Karpas-422 (cell line): ENCODE data around the gene MEIS2. TPM values are rescaled to one million over a fixed set of nuclear protein-coding genes. Genes with fewer than 3 reads are reported as not detected.

Experiments
- DNase-seq: peaks from one replicate; pipeline ENCODE4 v3.0.0-alpha.2; 2015
- H2AFZ ChIP-seq: fragments of 200-600 bp; sonication (generic); 2 replicates; pipeline ENCODE4 v1.6.1; 2014; ENCODE audit warnings: antibody characterized with exemption, low read length, mixed read lengths
- H3K27ac ChIP-seq: fragments of 200-600 bp; sonication (generic); 2 replicates; pipeline ENCODE4 v1.5.1; 2014; ENCODE audit warnings: mild to moderate bottlenecking, low read length, moderate library complexity
- H3K27me3 ChIP-seq: fragments of 200-600 bp; sonication (generic); 2 replicates; pipeline ENCODE4 v1.6.1; 2014; ENCODE audit warnings: low read length, mixed read lengths
- H3K36me3 ChIP-seq: fragments of 200-600 bp; sonication (generic); 2 replicates; pipeline ENCODE4 v1.6.1; 2014; ENCODE audit warnings: low read length, mixed read lengths; ENCODE audit not compliant: insufficient read depth
- H3K4me1 ChIP-seq: fragments of 200-600 bp; sonication (generic); 2 replicates; pipeline ENCODE4 v1.6.1; 2014; ENCODE audit warnings: mild to moderate bottlenecking, low read length, mixed read lengths
- H3K4me2 ChIP-seq: fragments of 200-600 bp; sonication (generic); 2 replicates; pipeline ENCODE4 v1.6.1; 2014; ENCODE audit warnings: low read length, low read depth, mild to moderate bottlenecking; ENCODE audit not compliant: poor library complexity, severe bottlenecking
- H3K4me3 ChIP-seq: fragments of 200-600 bp; sonication (generic); 2 replicates; pipeline ENCODE4 v1.5.1; 2014; ENCODE audit warnings: mild to moderate bottlenecking, antibody characterized with exemption, low read length, mixed read lengths
- H3K79me2 ChIP-seq: fragments of 200-600 bp; sonication (generic); 2 replicates; pipeline ENCODE4 v1.6.1; 2014; ENCODE audit warnings: mild to moderate bottlenecking, low read length, mixed read lengths
- H3K9ac ChIP-seq: fragments of 200-600 bp; sonication (generic); 2 replicates; pipeline ENCODE4 v1.6.0; 2014; ENCODE audit warnings: low read length
- H3K9me2 ChIP-seq: fragments of 200-600 bp; sonication (generic), shearing (Covaris generic); replicated peaks from 2 replicates; pipeline ENCODE4 v1.6.0; 2014; ENCODE audit warnings: mild to moderate bottlenecking, low read length, moderate library complexity; ENCODE audit not compliant: insufficient read depth
- H3K9me3 ChIP-seq: fragments of 300-700, 200-600 bp; sonication (generic); 2 replicates; pipeline ENCODE4 v1.6.1; 2014; ENCODE audit warnings: low read length, mixed read lengths
- H4K20me1 ChIP-seq: fragments of 200-600 bp; sonication (generic); 2 replicates; pipeline ENCODE4 v1.6.1; 2014; ENCODE audit warnings: mild to moderate bottlenecking, antibody characterized with exemption, low read length, low read depth; ENCODE audit not compliant: insufficient read depth
- total RNA-seq: library from RNA; depleted of rRNA; stranded (reverse); fragments of >200 nt; shearing (Covaris generic); gene quantifications from 2 replicates; pipeline ENCODE4 v1.2.3, GENCODE V29; 2014; ENCODE audit warnings: low replicate concordance

MEIS2 gene
- total RNA-seq, 1 experiment from 2014 or later = 68.2 TPM

- H3K36me3 ChIP-seq = peaks cover 25% of the 10 kb centered on the region
- no peaks in the 10 kb centered on the region for H3K9me3 ChIP-seq
- H3K4me1 ChIP-seq = peaks cover 38% of the 10 kb centered on the region
- no peak overlapping the region for H3K9ac ChIP-seq
- H3K4me2 ChIP-seq = no peak overlapping the region
- H2AFZ ChIP-seq = no peak overlapping the region
- no peak for DNase-seq
- no peak overlapping the region for H3K4me3 ChIP-seq
- peaks cover 81% of the 10 kb centered on the region for H3K79me2 ChIP-seq
- no peak overlapping the region for H3K27ac ChIP-seq
- H3K27me3 ChIP-seq = no peaks in the 10 kb centered on the region
- no peaks in the 10 kb centered on the region for H4K20me1 ChIP-seq
- no peaks in the 10 kb centered on the region for H3K9me2 ChIP-seq
These were observed 55.3 kb downstream of the MEIS2 start for GRCh38 chr15:37044915-37045648.

- Histone ChIP-seq H3K36me3 (peaks cover 31% of the 10 kb centered on the region), H3K4me3 (no peak overlapping the region), H3K9me3 (no peaks in the 10 kb centered on the region), H2AFZ (no peak overlapping the region), H3K4me2 (peak overlapping the region; percentile 18), H3K79me2 (peaks cover 85% of the 10 kb centered on the region), H4K20me1 (no peaks in the 10 kb centered on the region), H3K9me2 (no peaks in the 10 kb centered on the region), H3K27me3 (no peaks in the 10 kb centered on the region), H3K4me1 (peaks cover 66% of the 10 kb centered on the region), H3K27ac (peak overlapping the region; percentile 46), H3K9ac (0 out of 2 replicates have a peak overlapping the region, but pooled peaks have one; percentile 3)
- no peak for DNase-seq
These were observed 58.5 kb downstream of the MEIS2 start for GRCh38 chr15:37041836-37042235.

GRCh38 chr15:37041042-37041441 is 59.3 kb downstream of the MEIS2 start:
- DNase-seq = no peak
- H3K27ac ChIP-seq = peak overlapping the region; percentile 46
- H3K4me2 ChIP-seq = peak overlapping the region; percentile 18
- H3K9me3 ChIP-seq = no peaks in the 10 kb centered on the region
- H3K9ac ChIP-seq = 0 out of 2 replicates have a peak overlapping the region, but pooled peaks have one; percentile 3
- H3K9me2 ChIP-seq = no peaks in the 10 kb centered on the region
- no peaks in the 10 kb centered on the region for H4K20me1 ChIP-seq
- peaks cover 87% of the 10 kb centered on the region for H3K79me2 ChIP-seq
- peaks cover 25% of the 10 kb centered on the region for H3K36me3 ChIP-seq
- H3K4me1 ChIP-seq = peaks cover 74% of the 10 kb centered on the region
- no peak overlapping the region for H2AFZ ChIP-seq
- H3K27me3 ChIP-seq = no peaks in the 10 kb centered on the region
- no peak overlapping the region for H3K4me3 ChIP-seq

GRCh38 chr15:37040072-37040742 is 60.1 kb downstream of the MEIS2 start:
- Histone ChIP-seq H3K4me2 (peak overlapping the region; percentile 50), H3K4me1 (peaks cover 82% of the 10 kb centered on the region), H3K27ac (peak overlapping the region; percentile 46), H3K27me3 (no peaks in the 10 kb centered on the region), H3K9me3 (no peaks in the 10 kb centered on the region), H3K79me2 (peaks cover 88% of the 10 kb centered on the region), H2AFZ (no peak overlapping the region), H3K4me3 (no peak overlapping the region), H4K20me1 (no peaks in the 10 kb centered on the region), H3K9ac (no peak overlapping the region), H3K36me3 (peaks cover 24% of the 10 kb centered on the region), H3K9me2 (no peaks in the 10 kb centered on the region)
- no peak for DNase-seq

GRCh38 chr15:37038716-37039106 is 61.6 kb downstream of the MEIS2 start:
- Histone ChIP-seq H3K9me3 (no peaks in the 10 kb centered on the region), H3K4me1 (peaks cover 97% of the 10 kb centered on the region), H3K4me2 (peak overlapping the region; percentile 50)

GRCh38 chr15:37037850-37038715 is 62.3 kb downstream of the MEIS2 start:
- Histone ChIP-seq H3K36me3 (peaks cover 11% of the 10 kb centered on the region), H4K20me1 (no peaks in the 10 kb centered on the region), H3K9me3 (no peaks in the 10 kb centered on the region), H3K27ac (peak overlapping the region; percentile 70), H3K4me1 (peaks cover 100% of the 10 kb centered on the region), H3K4me2 (peak overlapping the region; percentile 50), H3K9me2 (no peaks in the 10 kb centered on the region), H3K4me3 (peak overlapping the region; percentile 22; the same call in 1 of the 2 replicates), H2AFZ (no peak overlapping the region), H3K79me2 (peaks cover 95% of the 10 kb centered on the region), H3K27me3 (no peaks in the 10 kb centered on the region), H3K9ac (peak overlapping the region; percentile 41)
- no peak for DNase-seq

More at GRCh38 chr15:37038716-37039106, 61.6 kb downstream of the MEIS2 start:
- H4K20me1 ChIP-seq = no peaks in the 10 kb centered on the region
- H3K27ac ChIP-seq = peak overlapping the region; percentile 70
- peaks cover 89% of the 10 kb centered on the region for H3K79me2 ChIP-seq
- H3K9ac ChIP-seq = peak overlapping the region; percentile 29
- no peak overlapping the region; the same call in 1 of the 2 replicates for H3K4me3 ChIP-seq
- DNase-seq = no peak
- no peaks in the 10 kb centered on the region for H3K9me2 ChIP-seq
- H2AFZ ChIP-seq = no peak overlapping the region
- peaks cover 9% of the 10 kb centered on the region; the same call in 1 of the 2 replicates for H3K36me3 ChIP-seq
- no peaks in the 10 kb centered on the region for H3K27me3 ChIP-seq

- Histone ChIP-seq H2AFZ (no peak overlapping the region), H3K9me3 (no peaks in the 10 kb centered on the region), H3K27me3 (no peaks in the 10 kb centered on the region), H3K79me2 (peaks cover 96% of the 10 kb centered on the region), H3K27ac (peak overlapping the region; percentile 70), H4K20me1 (no peaks in the 10 kb centered on the region), H3K9ac (0 out of 2 replicates have a peak overlapping the region, but pooled peaks have one; percentile 41), H3K9me2 (no peaks in the 10 kb centered on the region), H3K4me3 (0 out of 2 replicates have a peak overlapping the region, but pooled peaks have one; percentile 22), H3K4me2 (peak overlapping the region; percentile 50), H3K4me1 (peaks cover 98% of the 10 kb centered on the region), H3K36me3 (peaks cover 15% of the 10 kb centered on the region)
- DNase-seq = peak; percentile 73
These were observed 63.2 kb downstream of the MEIS2 start for GRCh38 chr15:37037071-37037655.
